C4-2B (cell line): ENCODE data around the gene SLC29A4.
"Not testable (repeated sequence)": the region's sequence is repeated elsewhere in the genome, so short reads cannot be mapped to it uniquely, and the experiment has no call there.

Experiments
- H3K27ac ChIP-seq: fragments of 450-650 bp; 2 replicates; pipeline ENCODE4 v1.5.1; 2017
- ZFX ChIP-seq: fragments of 450-650 bp; IDR thresholded peaks from 2 replicates; pipeline ENCODE4 v1.6.1; 2017
- TF ChIP-seq, protein P1 (sequence below): fragments of 450-650 bp; conservative IDR thresholded peaks from 2 replicates; pipeline ENCODE4 v1.5.1; 2017; ENCODE audit warnings: mild to moderate bottlenecking

SLC29A4 gene

DNA sequence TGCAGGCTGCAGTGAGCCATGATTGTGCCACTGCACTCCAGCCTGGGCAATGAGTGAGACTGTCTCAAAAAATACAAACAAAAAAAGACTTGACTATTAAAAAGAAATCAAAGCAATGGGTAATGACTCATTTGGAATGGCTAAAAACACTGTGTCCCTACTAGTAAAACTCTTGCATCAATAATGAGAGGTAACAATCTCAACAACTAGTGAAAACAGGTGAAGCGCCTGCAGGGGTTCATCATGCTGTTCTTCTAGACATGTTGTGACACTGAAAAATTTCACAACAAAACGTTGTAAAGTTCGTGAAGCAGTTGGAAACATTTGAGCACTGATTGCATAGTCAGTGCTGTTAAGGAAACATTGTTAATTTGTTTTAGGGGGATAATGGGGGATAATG is 26.9 kb upstream of the SLC29A4 start:
- no peak for TF ChIP-seq ZFX
- TF ChIP-seq, protein P1, sequence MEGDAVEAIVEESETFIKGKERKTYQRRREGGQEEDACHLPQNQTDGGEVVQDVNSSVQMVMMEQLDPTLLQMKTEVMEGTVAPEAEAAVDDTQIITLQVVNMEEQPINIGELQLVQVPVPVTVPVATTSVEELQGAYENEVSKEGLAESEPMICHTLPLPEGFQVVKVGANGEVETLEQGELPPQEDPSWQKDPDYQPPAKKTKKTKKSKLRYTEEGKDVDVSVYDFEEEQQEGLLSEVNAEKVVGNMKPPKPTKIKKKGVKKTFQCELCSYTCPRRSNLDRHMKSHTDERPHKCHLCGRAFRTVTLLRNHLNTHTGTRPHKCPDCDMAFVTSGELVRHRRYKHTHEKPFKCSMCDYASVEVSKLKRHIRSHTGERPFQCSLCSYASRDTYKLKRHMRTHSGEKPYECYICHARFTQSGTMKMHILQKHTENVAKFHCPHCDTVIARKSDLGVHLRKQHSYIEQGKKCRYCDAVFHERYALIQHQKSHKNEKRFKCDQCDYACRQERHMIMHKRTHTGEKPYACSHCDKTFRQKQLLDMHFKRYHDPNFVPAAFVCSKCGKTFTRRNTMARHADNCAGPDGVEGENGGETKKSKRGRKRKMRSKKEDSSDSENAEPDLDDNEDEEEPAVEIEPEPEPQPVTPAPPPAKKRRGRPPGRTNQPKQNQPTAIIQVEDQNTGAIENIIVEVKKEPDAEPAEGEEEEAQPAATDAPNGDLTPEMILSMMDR: no peak
- H3K27ac ChIP-seq: no peak overlapping the region

DNA sequence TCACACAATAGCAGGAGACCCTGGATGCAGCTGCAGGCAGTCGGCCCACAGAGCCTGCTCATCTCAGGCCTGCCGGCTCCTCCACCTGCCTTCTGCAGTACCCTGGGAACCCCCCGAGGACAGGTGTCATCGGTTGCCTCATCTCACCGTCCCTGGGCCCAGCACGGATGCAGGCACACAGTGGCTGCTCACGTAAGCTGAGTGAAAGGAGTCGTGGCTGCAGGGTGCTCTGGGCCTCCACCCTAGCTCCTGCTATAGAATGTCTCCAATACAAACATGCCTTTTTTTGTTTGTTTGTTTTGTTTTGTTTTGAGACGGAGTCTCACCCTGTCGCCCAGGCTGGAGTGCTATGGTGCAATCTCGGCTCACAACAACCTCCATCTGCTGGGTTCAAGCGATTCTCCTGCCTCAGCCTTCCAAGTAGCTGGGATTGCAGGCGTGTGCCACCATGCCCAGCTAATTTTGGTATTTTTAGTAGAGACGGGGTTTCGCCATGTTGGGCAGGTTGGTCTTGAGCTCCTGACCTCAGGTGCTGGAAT is 22.1 kb upstream of the SLC29A4 start:
- H3K27ac ChIP-seq: not testable (repeated sequence)

DNA sequence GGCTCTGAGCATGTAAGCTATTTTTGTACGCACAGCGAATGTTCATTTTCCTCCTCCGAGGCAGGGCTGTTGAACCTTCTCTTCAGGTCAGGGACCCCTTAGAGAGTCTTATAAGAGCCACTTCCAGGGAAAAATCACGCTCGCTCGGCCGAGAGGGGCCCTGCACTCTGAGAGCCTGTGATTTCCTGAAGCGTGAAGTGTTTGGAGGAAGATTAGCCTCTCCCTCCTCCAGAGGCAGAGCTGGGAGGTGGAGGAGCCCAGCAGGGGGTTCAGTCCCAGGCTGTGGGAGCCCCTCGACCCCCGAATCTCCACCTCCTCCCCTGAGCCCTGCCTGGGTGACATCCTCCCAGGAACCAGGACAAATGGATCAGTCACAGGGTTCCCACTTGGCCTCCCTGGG is 19.7 kb upstream of the SLC29A4 start:
- not testable (repeated sequence) for H3K27ac ChIP-seq

DNA sequence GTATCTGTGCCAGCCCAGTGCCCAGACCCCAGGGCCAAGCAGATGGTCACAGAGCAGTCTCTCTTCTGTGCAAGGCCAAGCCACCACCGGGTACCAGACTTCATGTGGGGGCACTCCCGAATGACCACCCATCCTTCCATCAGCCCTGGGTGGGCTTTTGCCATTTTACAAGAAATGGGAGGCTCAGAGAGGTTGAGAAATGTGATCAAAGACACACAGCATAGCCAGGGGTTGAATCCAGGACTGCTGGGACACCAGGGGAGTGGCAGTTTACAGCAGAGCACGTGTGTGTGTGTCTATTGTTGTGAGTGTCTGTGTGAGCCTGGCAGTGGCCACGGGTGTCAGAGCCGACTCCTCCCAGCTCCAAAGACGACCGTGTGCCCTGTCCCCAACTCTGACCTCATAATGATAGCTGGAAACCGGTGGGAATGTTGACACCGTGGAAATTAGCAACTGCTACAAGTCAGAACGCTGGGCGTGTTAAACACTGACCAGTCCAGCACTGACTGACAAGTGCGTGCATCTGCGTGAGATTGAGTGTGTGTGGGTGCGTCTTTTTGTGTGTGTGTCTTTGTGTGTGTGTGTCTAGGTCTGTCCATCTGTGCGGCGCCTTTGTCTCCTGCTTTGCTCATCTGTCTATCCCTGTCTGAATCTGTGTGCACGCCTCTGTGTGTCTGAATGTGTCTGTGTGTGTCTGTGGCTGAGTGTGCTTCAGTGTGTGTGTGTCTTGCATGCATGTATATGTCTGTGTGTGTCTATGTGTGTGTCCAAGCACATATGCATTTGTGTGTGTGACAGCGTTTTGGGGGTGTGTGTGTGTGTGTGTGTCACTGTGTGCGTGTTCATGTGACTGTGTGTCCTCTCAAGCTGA is 17.2 kb upstream of the SLC29A4 start:
- H3K27ac ChIP-seq: no peak overlapping the region
- TF ChIP-seq ZFX: no peak
- TF ChIP-seq, protein P1: no peak

DNA sequence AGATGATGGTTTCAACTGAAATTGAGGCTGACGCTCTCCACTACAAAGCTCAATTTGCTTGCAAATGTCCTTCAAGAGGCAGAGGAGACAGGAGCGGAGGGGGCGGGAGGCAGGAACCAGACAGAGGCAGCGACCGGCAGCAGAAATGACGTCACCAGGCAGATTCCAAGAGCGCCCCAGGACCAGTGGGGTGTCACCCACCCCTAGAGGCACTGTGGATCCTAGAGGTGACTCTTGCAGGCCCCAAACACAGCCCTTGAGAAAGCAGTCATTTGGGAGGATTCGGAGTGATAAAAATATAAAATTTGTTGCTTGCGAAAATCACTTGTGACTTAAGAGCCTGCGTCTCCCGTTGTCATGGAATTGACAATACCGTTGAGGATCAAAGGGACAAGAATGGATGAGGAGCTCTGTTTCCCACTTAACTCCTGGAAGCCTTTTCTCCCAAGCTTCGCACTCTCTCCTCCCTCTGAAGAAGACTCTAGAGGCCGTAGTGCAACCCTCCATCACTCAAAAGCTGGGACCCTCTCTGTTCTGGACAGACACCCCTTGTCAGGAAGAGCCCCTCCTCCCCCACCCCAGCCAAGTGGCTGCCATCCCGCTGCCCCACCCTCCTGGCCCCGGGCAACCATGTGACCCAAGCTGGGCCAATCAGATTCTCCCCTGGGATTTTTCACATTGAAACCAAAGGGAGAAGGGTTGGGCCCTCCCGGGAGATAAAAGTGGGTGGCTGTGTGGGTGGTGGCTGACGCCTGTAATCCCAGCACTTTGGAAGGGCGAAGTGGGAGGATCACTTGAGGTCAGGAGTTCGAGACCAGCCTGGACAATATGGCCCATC is 16.3 kb upstream of the SLC29A4 start:
- H3K27ac ChIP-seq: no peak overlapping the region
- TF ChIP-seq, protein P1: no peak
- no peak for TF ChIP-seq ZFX

DNA sequence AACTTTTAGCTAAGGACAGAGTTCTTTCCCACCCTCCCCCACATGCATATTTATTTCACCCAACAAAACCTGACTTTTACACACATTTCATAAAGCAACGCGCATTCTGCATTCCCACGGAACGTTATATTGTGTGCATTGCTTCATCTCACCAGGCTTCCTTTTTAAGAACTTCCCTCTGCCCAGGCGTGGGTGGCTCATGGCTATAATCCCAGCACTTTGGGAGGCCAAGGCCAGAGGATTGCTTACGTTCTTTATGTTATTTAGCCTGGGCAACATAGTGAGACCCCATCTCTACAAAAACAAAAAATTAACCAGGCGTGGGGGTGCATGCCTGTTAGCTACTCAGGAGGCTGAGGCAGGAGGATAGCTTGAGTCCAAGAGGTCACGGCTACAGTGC is 14.9 kb upstream of the SLC29A4 start:
- not testable (repeated sequence) for H3K27ac ChIP-seq

DNA sequence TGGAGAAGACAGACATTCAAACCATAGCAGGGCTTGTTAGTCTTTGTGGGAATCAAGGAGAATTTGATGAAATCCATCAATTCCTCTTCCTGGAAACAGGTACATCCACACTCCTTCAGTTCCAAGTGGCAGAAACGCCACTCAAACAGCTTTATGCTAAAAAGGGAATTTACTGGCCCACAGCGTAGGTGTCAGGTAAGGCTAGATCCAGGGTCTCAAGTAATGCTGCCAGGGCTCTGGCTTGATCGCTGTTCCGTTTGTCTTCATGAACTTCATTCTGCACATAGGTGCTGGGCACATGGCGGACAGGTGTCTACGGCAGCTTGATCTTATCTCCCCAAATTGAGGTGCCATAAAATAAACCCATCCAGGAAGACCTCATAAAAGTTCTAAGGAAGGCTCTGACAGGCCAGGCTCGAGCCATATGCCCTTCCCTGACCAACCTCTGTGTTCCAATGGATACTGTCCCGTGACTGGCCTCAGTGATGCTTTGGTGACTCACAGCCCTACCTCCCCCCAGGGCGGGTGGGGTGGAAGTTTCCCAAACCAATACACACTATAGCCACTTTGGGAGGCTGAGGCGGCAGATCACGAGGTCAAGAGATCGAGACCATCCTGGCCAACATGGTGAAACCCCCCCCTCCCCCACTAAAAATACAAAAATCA is 12.6 kb upstream of the SLC29A4 start:
- H3K27ac ChIP-seq: not testable (repeated sequence)

DNA sequence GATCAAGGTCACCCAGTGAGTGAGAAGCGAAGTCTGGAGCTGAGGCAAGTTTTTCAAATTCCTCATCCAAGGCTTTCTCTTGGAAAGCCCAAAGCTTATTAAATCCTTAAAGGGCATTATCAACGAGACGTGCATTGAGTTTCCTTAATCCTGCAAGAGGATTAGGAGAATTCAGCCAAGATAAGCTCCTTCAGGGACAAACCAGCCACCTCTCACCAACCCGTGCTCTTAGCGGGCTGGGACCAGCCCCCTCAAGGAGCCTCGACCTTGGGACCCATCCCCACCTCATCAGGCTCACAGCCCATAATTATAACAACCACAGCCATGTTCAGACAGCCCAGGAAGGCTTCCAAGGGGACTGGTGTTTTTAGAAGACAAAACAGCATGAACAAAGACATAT is 12.0 kb upstream of the SLC29A4 start:
- no peak overlapping the region for H3K27ac ChIP-seq
- TF ChIP-seq, protein P1: no peak
- TF ChIP-seq ZFX: no peak

DNA sequence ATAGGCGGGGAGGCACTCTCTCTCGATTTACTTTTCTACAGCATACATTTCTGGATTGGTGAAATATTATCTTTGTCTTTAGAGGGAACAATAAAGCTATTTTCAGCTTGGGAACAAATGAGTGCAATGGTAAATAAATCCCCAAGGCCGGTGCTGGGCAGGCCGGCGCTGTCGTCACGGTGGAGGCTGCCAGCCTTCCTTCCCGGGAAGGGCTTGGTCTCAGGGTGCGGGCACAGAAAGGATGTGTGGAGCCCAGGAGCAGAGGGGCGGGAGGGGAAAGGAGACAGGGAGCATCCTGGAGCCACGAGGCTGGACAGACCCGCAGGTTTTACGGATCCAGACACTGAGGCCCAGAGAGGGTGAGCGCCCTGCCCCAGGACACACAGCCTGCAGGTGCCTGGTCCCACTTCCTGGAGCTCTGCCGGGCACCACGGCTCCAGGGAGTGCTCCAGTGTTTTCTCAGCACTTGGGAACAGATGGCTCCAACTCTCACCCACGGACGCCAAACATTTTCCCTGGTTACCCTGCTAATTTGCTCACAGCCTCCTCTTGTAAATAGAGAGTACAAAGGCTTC is 8.8 kb upstream of the SLC29A4 start:
- not testable (repeated sequence) for H3K27ac ChIP-seq
